ENCODE measurements around the gene INPP4B. TPM values are rescaled to one million over a fixed set of nuclear protein-coding genes. Genes with fewer than 3 reads are reported as not detected.

The INPP4B gene
- polyA plus RNA-seq, 1 of the 3 experiments (the other 2 are of a cell fraction), result 0.08 TPM

- Histone ChIP-seq H3K9ac (peak overlapping the region; percentile 26; the same call in 1 of the 2 replicates), H2AFZ (ENCODE audit: low read depth) (peak overlapping the region; percentile 1; the same call in 1 of the 2 replicates), H4K20me1 (ENCODE audit: insufficient read depth) (no peaks in the 10 kb centered on the region), H3K4me1 (ENCODE audit: control insufficient read depth in 1 of 2, insufficient read depth in 2 of 2, low read depth in 1 of 2, low read length in 1 of 2) (peaks cover 3 to 15% of the 10 kb centered on the region in 2 experiments), H3K9me2 (no peaks in the 10 kb centered on the region), H3K27me3 (ENCODE audit: insufficient read depth) (no peaks in the 10 kb centered on the region), H3F3A (replicated peaks; ENCODE audit: insufficient read depth) (peaks cover 19% of the 10 kb centered on the region), H3K27ac (ENCODE audit: low read depth in 2 of 2, low read length in 1 of 2) (peak overlapping the region; percentile 84 to 85; a peak in 3 of 4 replicates), H3K9me3 (no peaks in the 10 kb centered on the region), H3K79me2 (ENCODE audit: insufficient read depth) (no peaks in the 10 kb centered on the region), H3K36me3 (replicated peaks in 1 of 2; ENCODE audit: control insufficient read depth in 1 of 2, insufficient read depth in 2 of 2, low read length in 1 of 2) (no peaks in the 10 kb centered on the region), H3K4me3 (ENCODE audit: low read depth in 2 of 2, low read length in 1 of 2) (no peak overlapping the region), H3K4me2 (peak overlapping the region; percentile 44; the same call in 1 of the 2 replicates)
- 34% methylated on average over 3 of the region's 3 CpGs for WGBS (ENCODE audit: low lambda C conversion rate)
- ChIA-PET CTCF (interaction anchor here (1.1 to 1.3 kb wide), 3 partner anchors 9 to 750 kb away, joined by 3 to 4 read pairs (median 4); no protein-coding TSS in a partner anchor), POLR2A (no interaction called here)
- no peak for DNase-seq
- peak; percentile 99 for TF ChIP-seq FOSL2 (IDR thresholded peaks at IDR 0.05; ENCODE audit: borderline replicate concordance, low read depth)
- TF ChIP-seq, protein P1, sequence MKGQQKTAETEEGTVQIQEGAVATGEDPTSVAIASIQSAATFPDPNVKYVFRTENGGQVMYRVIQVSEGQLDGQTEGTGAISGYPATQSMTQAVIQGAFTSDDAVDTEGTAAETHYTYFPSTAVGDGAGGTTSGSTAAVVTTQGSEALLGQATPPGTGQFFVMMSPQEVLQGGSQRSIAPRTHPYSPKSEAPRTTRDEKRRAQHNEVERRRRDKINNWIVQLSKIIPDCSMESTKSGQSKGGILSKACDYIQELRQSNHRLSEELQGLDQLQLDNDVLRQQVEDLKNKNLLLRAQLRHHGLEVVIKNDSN (IDR thresholded peaks at IDR 0.05; ENCODE audit: borderline replicate concordance, low read depth), result no peak
- TF ChIP-seq RAD21 (IDR thresholded peaks at IDR 0.05; ENCODE audit: low read length), result no peak
- peak; percentile 100 for TF ChIP-seq NFIC (IDR thresholded peaks at IDR 0.05; ENCODE audit: borderline replicate concordance)
- no peak for TF ChIP-seq RFX5 (IDR thresholded peaks at IDR 0.05; ENCODE audit: low read length)
- TF ChIP-seq TAF1 (IDR thresholded peaks at IDR 0.05; ENCODE audit: borderline replicate concordance, low read depth, low read length), result no peak; the same call in 1 of the 2 replicates
- TF ChIP-seq, protein P2, sequence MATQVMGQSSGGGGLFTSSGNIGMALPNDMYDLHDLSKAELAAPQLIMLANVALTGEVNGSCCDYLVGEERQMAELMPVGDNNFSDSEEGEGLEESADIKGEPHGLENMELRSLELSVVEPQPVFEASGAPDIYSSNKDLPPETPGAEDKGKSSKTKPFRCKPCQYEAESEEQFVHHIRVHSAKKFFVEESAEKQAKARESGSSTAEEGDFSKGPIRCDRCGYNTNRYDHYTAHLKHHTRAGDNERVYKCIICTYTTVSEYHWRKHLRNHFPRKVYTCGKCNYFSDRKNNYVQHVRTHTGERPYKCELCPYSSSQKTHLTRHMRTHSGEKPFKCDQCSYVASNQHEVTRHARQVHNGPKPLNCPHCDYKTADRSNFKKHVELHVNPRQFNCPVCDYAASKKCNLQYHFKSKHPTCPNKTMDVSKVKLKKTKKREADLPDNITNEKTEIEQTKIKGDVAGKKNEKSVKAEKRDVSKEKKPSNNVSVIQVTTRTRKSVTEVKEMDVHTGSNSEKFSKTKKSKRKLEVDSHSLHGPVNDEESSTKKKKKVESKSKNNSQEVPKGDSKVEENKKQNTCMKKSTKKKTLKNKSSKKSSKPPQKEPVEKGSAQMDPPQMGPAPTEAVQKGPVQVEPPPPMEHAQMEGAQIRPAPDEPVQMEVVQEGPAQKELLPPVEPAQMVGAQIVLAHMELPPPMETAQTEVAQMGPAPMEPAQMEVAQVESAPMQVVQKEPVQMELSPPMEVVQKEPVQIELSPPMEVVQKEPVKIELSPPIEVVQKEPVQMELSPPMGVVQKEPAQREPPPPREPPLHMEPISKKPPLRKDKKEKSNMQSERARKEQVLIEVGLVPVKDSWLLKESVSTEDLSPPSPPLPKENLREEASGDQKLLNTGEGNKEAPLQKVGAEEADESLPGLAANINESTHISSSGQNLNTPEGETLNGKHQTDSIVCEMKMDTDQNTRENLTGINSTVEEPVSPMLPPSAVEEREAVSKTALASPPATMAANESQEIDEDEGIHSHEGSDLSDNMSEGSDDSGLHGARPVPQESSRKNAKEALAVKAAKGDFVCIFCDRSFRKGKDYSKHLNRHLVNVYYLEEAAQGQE (IDR thresholded peaks at IDR 0.05; ENCODE audit: low read depth, low read length), result no peak
- peak; percentile 36 to 99; a peak in 2 of 4 replicates for TF ChIP-seq EP300 (IDR thresholded peaks at IDR 0.05; ENCODE audit: borderline replicate concordance in 1 of 2, low read depth in 1 of 2, low read length in 1 of 2)
- no peak for TF ChIP-seq EZH2phosphoT487 (IDR thresholded peaks at IDR 0.05; ENCODE audit: borderline replicate concordance, low read depth)
- TF ChIP-seq SIN3A (IDR thresholded peaks at IDR 0.05; ENCODE audit: borderline replicate concordance, low read depth, low read length), result no peak; the same call in 1 of the 2 replicates
- TF ChIP-seq MEF2A (IDR thresholded peaks at IDR 0.05; ENCODE audit: borderline replicate concordance, low read depth), result peak; percentile 75
- TF ChIP-seq MAX (IDR thresholded peaks at IDR 0.05; ENCODE audit: low read depth), result no peak
- no peak for TF ChIP-seq ELF1 (IDR thresholded peaks at IDR 0.05)
- TF ChIP-seq RXRA (IDR thresholded peaks at IDR 0.05; ENCODE audit: borderline replicate concordance, low read depth), result peak; percentile 77
- peak; percentile 93 for TF ChIP-seq FOXM1 (IDR thresholded peaks at IDR 0.05; ENCODE audit: low read depth)
- TF ChIP-seq, protein P3, sequence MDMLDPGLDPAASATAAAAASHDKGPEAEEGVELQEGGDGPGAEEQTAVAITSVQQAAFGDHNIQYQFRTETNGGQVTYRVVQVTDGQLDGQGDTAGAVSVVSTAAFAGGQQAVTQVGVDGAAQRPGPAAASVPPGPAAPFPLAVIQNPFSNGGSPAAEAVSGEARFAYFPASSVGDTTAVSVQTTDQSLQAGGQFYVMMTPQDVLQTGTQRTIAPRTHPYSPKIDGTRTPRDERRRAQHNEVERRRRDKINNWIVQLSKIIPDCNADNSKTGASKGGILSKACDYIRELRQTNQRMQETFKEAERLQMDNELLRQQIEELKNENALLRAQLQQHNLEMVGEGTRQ (IDR thresholded peaks at IDR 0.05; ENCODE audit: borderline replicate concordance, low read depth, low read length), result no peak
- no peak for TF ChIP-seq CTCF (IDR thresholded peaks at IDR 0.05)
- TF ChIP-seq RCOR1 (IDR thresholded peaks at IDR 0.05; ENCODE audit: low read length), result no peak
- no peak for TF ChIP-seq GATA2 (CRISPR knock-in tag; IDR thresholded peaks at IDR 0.05)
- peak; percentile 97 for TF ChIP-seq TEAD4 (IDR thresholded peaks at IDR 0.05; ENCODE audit: borderline replicate concordance, insufficient read depth)
- TF ChIP-seq PBX3 (IDR thresholded peaks at IDR 0.05), result peak; percentile 98
- no peak for TF ChIP-seq MXI1 (IDR thresholded peaks at IDR 0.05; ENCODE audit: low read depth, low read length)
- TF ChIP-seq SMC3 (IDR thresholded peaks at IDR 0.05; ENCODE audit: low read depth, low read length), result no peak
- TF ChIP-seq NRF1 (IDR thresholded peaks at IDR 0.05; ENCODE audit: low read depth, low read length), result no peak
- no peak; the same call in 1 of the 2 replicates for TF ChIP-seq YY1 (IDR thresholded peaks at IDR 0.05; ENCODE audit: low read depth)
Observed at GRCh38 chr4:142095886-142096605, 750.1 kb downstream of the INPP4B start.
